ES-I3 (cell line): ENCODE results near the gene CRBN.

Source experiments
- H3K36me3 ChIP-seq: 2 replicates; pipeline ENCODE4 v1.6.1; 2013; ENCODE audit warnings: mild to moderate bottlenecking, low read length, control low read depth, moderate library complexity; ENCODE audit not compliant: insufficient read depth
- H3K4me1 ChIP-seq: 2 replicates; pipeline ENCODE4 v1.6.1; 2013; ENCODE audit warnings: mild to moderate bottlenecking, control low read depth, low read length; ENCODE audit not compliant: insufficient read depth
- H3K9ac ChIP-seq: 2 replicates; pipeline ENCODE4 v1.6.1; 2013; ENCODE audit warnings: low read depth, mild to moderate bottlenecking, low read length, moderate library complexity
- H3K9me3 ChIP-seq: 2 replicates; pipeline ENCODE4 v1.6.1; 2013; ENCODE audit warnings: mild to moderate bottlenecking, low read length, moderate library complexity; ENCODE audit not compliant: control insufficient read depth, insufficient read depth

Gene CRBN

DNA sequence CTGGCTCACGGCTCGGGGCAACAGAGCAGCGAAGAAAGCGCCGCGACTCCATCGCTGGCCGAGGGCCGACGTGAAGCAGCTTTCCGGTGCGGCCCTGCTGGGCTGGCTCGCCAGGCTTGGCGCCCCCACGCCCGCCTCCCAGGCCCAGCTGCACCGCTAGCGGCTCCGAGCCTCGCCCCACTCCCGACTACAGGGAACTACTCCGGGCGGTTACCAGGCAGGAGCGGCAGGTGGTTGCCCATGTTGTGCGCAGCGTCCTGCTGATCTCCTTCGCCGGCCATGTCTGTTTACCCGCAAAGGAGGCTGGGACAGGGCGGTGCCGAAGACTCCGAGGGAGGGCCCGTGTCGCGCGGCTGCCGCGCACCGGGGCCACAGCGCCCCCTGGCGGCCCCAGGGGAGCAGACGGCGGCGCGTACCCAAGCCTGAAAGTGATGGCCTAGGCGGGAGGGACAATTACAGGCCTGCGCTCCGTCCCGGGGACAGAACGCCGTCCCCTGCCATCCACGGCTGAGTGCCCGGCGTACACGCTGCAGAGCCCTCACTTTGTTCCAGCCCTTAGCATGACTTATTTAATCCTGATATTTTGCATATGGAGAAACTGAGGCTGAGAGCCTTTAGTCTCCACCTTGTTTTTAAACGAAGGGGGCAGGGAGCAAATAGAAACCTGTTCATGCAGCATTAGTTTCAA, at the start of gene CRBN:
CRBN (minus strand) TSS at position 285 of the 688 bp plus-strand sequence; CDS start at position 281, 4 bp downstream.
- peak within 1 kb of the TSS; percentile 82 for H3K9ac ChIP-seq
- no peaks in the 10 kb centered on the region for H3K36me3 ChIP-seq
- H3K9me3 ChIP-seq: no peaks in the 10 kb centered on the region
- H3K4me1 ChIP-seq: 0 out of 2 replicates have a peak, but pooled peaks cover 4% of the 10 kb centered on the region

DNA sequence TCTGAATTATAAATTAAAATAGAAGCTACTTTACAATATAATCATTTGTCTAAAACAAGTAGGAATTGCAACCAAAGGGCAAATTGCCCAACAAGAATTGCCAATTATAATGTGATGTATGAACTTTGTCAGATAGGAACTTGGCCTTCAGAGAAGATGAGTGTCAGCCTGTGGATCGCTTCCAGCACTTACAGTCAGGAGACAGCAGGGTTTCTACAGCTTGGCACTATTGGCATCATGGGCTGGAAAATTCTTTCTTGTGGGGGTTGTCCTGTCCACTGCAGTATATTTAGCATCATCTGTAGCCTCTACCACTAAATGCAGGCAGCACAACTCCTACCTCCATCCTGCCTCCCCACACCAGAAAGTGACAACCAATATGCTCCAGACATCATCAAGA, 48.1 kb upstream of the CRBN start:
- Histone ChIP-seq H3K9ac (no peak overlapping the region), H3K4me1 (no peaks in the 10 kb centered on the region), H3K36me3 (no peaks in the 10 kb centered on the region), H3K9me3 (no peaks in the 10 kb centered on the region)

DNA sequence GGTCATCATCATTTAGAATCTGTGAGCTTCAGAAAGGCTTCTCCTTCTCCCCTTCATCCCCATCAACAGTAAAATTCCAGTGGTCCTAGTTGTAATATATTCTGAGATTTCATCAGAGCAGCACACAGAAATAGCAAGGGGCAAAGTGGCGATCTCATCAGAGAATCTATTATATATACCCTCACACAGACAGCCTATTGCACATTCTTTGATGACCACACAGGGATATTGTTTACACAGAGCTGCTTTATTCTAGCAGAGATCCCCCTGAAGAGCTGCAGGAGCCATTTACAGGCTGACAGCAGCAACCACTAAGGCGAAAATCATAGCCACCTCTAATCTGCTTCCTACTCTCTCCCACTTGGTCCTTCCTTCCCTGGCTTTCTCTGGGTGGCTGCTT, 42.0 kb upstream of the CRBN start:
- no peaks in the 10 kb centered on the region for H3K36me3 ChIP-seq
- no peaks in the 10 kb centered on the region for H3K4me1 ChIP-seq
- no peaks in the 10 kb centered on the region for H3K9me3 ChIP-seq
- no peak overlapping the region for H3K9ac ChIP-seq

DNA sequence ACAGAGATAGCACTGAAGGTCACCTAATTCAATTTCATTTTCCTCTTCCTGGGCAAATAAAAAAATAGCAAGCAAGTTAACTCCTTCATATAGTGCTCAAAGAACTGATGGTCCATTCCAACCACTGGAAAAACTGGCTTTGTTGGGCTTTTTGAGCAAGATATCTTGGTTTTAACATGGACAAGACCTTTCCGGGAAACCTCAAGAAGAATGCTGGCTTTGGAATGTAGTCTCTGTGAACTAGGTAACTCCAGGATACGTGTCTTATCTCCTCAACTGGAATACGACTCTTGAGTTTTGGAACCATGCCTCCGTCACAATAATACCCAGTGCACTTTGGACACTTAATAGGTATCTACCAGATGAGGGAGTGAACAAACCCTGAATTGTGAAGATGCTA, 36.9 kb upstream of the CRBN start:
- H3K4me1 ChIP-seq: no peaks in the 10 kb centered on the region
- no peaks in the 10 kb centered on the region for H3K9me3 ChIP-seq
- no peaks in the 10 kb centered on the region; the same call in 1 of the 2 replicates for H3K36me3 ChIP-seq
- no peak overlapping the region for H3K9ac ChIP-seq

DNA sequence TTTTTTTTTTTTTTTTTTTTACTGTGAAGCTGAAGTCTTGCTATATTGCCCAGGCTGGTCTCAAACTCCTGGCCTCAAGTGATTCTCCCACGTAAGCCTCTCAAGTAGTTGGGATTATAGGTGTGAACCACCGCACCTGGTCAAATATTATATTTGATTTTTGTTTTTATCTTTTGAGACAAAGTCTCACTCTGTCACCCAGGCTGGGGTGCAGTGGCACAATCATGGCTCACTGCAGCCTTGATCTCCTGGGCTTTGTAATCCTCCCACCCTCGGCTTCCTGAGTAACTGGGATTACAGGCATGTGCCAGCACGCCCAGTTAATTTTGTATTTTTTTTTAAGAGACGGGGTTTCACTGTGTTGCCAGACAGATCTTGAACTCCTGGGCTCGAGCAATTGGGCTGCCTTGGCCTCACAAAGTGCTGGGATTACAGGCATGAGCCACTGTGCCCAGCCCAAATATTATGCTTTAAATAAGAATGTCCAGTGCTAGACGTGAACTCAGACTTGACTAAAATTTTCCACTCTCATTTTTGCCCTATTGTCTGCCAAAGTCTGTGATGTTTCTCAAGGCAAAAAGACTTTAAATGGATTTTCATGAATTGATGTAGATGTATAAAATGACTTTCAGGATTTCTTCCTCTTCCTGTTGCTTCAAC, 33.4 kb upstream of the CRBN start:
- H3K9me3 ChIP-seq: no peaks in the 10 kb centered on the region
- H3K4me1 ChIP-seq: peaks cover 12% of the 10 kb centered on the region; the same call in 1 of the 2 replicates
- H3K36me3 ChIP-seq: no peaks in the 10 kb centered on the region; the same call in 1 of the 2 replicates
- H3K9ac ChIP-seq: no peak overlapping the region

DNA sequence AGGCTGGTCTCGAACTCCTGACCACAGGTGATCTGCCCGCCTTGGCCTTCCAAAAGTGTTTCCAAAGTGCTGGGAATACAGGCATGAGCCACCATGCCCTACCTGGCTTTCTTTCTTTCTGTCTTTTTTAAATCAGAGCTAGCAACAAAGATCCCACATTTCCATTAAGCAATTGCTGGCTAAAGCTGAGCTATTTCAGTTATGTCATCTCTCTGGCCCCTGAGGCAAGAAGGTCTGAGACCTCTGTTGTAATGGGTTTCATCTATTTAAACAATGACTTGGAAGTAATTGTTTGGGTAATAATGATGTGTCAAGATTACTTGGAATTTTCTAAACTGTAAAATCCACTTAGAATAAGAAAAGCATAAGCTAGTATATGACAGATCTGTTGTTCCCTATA, 30.2 kb upstream of the CRBN start:
- H3K36me3 ChIP-seq: no peaks in the 10 kb centered on the region
- H3K4me1 ChIP-seq: peaks cover 12% of the 10 kb centered on the region; the same call in 1 of the 2 replicates
- H3K9ac ChIP-seq: no peak overlapping the region
- H3K9me3 ChIP-seq: no peaks in the 10 kb centered on the region

DNA sequence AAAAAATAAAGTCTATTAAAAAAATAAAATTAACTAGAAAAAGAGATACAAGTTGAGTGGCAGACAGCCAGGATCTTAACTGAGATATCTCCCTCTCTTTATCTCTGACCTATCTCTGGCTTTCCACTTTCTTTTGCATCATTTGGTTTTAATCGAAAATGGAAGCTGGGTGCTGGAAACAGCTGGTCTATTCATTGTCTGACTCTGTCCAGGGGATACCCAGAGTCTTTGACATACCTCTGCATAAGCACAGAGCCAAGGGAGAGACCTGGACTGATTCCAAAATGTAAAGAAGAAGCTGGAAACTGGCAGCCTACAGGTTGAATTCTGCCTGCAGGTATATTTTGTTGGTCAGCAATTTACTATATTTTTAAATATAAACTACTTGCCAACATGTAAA, 29.6 kb upstream of the CRBN start:
- Histone ChIP-seq H3K9ac (no peak overlapping the region), H3K4me1 (peaks cover 12% of the 10 kb centered on the region; the same call in 1 of the 2 replicates)

DNA sequence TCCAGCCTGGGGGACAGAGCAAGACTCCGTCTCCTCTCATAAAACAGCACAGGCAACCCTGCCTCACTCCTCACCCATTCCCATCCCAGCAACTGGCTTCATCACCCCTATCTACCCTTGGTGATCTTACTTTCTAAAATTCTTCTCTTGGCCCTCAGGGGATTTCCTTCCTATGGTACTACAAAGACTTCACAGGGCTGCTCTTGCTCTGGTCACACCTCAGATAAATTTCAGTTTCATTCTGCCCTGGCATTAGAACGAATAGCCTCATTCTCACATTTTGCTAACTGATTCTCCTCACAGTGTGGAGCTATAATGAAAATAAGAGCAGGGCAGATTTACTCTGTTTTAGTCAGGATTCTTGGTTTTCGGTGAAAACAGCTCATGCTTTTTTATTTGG, 22.1 kb upstream of the CRBN start:
- H3K36me3 ChIP-seq: no peaks in the 10 kb centered on the region
- no peaks in the 10 kb centered on the region; the same call in 1 of the 2 replicates for H3K9me3 ChIP-seq
- H3K9ac ChIP-seq: no peak overlapping the region
- no peaks in the 10 kb centered on the region for H3K4me1 ChIP-seq

More for the DNA sequence above, 29.6 kb upstream of the CRBN start:
- Histone ChIP-seq H3K36me3 (no peaks in the 10 kb centered on the region), H3K9me3 (no peaks in the 10 kb centered on the region)

DNA sequence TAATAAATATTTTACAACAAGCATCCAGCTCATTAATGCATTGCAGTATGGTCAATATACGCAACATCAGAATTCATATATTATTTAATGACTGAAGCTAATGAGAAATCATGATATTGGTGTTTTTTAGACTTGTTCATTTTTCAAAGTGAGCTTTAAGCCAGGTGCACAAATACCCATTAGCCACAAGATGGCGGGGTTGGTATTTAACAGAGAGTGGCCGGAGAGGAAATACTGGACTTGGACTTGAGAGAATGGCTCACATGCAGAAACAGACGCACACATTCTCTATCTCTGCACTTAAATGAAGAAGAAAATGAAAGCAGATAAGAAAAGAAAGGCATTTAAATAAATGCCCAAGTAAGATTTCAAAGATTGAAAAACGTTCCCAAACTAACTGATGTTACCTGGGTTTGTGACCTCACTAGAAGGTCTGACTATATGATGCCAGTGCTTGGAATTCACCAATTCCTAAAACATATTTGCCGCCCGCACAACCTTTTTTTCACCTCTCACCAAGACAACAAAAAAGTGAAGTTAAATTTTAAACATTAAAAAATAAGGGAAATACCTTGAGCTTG, 21.2 kb upstream of the CRBN start:
- no peaks in the 10 kb centered on the region for H3K36me3 ChIP-seq
- H3K9ac ChIP-seq: no peak overlapping the region
- H3K9me3 ChIP-seq: no peaks in the 10 kb centered on the region; the same call in 1 of the 2 replicates
- H3K4me1 ChIP-seq: no peaks in the 10 kb centered on the region

DNA sequence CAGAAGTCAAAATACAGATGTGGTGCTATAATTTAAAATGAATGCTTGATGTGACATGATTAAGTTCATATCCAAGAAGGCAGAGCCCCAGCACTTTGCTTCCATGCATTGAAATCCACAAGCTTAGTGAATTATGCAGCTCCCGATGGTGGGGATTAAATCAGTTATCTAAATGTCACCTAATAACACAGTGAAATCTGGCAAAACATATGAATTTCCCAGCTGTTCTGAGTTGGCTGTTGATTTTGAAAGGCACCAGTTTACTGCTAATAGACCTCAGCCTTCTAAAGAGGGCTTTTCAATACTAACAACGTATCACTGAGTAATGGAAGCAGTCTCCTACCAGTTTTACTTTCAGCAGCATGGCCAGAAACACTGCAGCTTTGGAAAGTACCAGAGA, 19.8 kb upstream of the CRBN start:
- H3K36me3 ChIP-seq: no peaks in the 10 kb centered on the region
- no peaks in the 10 kb centered on the region; the same call in 1 of the 2 replicates for H3K9me3 ChIP-seq
- no peaks in the 10 kb centered on the region for H3K4me1 ChIP-seq
- no peak overlapping the region for H3K9ac ChIP-seq

DNA sequence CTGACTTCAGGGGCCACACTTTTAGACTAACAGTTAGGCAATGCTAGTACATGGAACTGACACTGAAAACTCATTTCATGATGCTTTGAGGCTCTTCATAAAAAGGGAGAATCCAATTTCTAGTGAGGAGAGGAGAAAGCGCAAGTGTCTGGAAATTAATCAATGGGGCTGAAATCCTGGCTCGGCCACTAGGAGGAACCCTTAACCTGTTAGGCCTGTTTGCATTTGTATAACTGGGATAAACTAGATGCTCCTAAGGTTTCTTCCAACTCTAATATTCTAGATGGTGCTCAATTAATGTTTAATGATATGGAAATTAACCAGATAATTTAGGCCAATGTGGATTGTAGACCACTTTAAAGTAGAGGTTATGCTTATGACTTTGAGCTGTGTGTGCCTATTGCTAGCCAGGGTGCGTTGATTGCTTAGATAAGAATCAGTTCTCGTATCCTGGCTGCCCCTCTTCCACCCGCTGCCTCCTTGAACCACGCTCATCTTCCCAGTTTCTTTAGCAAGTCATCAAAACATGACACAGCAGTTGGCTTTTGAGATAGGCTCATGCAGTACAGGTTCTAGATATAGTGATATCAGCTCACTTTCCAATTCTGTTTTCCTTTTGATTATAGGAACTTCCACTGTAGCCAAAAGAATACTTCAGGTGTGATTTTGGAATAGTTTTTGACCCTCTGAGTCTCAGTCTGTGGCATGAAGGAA, 16.8 kb upstream of the CRBN start:
- Histone ChIP-seq H3K9ac (no peak overlapping the region), H3K9me3 (no peaks in the 10 kb centered on the region), H3K36me3 (no peaks in the 10 kb centered on the region), H3K4me1 (no peaks in the 10 kb centered on the region)

DNA sequence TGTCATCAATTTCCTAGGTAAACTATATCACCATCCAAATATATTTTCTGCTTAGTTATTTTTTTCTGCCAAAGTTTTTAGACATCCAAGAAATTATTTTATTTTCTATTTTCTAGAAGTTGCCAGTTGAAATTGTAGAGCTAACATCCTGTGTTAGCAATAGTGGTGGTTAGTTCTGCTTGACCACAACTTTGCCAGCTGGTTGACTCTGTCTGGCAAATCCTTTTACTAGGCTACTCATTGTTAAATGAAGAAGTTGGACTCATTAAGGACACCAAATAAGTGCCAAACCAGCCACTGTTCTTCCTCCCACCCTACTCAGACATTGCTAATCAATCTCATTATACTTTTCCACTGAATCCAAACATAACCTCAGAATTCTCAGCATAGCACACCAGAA, 15.4 kb upstream of the CRBN start:
- no peaks in the 10 kb centered on the region for H3K4me1 ChIP-seq
- no peaks in the 10 kb centered on the region for H3K36me3 ChIP-seq
- no peak overlapping the region for H3K9ac ChIP-seq
- H3K9me3 ChIP-seq: no peaks in the 10 kb centered on the region

DNA sequence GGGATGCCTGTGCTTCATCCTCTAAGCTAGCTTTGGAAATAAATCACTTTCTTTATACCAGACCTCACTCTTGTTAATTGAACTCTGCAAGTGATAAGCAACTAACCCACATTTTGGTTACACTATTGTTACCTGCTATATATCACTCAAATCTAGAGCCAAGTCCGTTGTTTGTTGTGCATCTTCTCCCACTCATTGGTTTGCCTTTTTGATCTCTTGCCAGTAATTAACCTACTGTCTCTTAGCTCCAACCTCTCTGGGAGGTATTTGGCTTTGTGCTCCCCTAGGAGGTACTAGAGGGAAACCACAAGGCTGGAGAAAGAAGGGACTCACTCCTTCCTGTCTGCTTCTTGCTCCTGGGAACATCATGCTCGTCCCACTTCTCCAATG, 12.8 kb upstream of the CRBN start:
- Histone ChIP-seq H3K4me1 (no peaks in the 10 kb centered on the region), H3K9ac (no peak overlapping the region), H3K9me3 (no peaks in the 10 kb centered on the region), H3K36me3 (no peaks in the 10 kb centered on the region)

DNA sequence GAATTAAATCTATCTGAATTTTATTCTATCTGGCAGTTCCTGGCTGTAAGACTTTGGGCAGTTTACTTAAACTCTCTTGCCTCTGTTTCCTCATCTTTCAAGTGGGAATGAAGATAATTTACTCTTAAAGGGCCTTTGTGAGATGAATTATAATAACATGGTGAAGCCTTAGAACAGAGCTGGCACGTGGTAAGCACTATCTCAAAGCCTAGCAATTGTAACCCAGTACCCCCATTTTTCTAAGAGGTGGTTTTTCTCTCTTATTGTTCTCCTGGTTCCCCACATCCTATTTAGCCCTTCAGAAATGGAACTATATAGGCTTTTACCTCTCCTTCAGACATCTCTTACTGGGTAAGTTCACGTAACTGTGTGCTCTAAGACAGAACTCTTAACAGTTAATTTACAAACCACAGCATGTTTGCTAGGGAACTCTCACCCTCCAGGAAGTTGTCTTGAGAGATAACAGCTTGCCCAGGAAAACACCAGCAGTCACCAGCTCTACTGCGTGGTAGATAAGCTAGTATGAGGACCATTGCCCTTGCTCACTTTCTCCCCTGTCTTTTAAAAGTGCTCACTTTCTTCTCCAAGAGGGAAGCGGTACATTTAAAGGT, 12.3 kb upstream of the CRBN start:
- H3K9me3 ChIP-seq: no peaks in the 10 kb centered on the region
- no peaks in the 10 kb centered on the region for H3K4me1 ChIP-seq
- H3K36me3 ChIP-seq: no peaks in the 10 kb centered on the region
- no peak overlapping the region for H3K9ac ChIP-seq
